Measurements from ENCODE around the gene SH3GL1. TPM values are rescaled to one million over a fixed set of nuclear protein-coding genes. Genes with fewer than 3 reads are reported as not detected.

The SH3GL1 gene
- total RNA-seq, 2 donors from 2014 or later, result 47.0 to 50.8 TPM

DNA sequence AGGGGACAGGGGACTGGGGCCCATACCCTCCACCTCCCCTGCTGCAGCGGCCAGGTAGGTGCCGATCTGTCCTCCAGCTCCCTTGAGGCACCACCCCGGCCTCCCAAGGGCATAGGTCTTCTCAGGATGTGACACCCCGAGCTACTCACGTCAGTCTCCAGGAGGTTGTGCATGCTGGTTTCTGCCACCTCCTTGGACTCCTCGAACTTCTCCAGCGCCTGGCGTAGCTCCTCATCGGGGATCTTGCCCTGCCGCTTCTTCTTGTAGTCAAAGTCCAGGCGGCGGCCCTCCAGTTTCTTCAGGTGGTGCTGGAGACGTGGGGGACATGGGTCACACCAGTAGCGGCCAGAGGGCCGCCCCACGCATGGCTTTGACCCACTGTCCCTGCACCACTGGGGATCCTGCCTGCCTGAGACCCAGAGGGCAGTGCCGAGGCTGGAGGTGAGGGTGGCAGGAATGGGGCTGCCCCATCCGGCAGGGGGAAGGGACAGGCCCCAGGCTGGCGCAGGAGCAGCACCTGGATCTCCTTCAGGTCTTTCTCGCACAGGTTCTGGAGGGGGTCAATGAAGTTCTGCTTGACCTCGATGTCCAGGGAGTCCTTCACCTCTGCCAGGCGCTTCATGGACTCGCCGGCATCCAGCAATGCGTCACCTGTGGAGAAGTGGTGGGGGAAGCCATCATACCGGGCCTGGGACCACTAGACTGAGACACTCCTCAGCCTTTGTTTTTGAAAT lies 36.6 kb downstream of the SH3GL1 start:
- H3K4me3 Mint-ChIP-seq, result no peak overlapping the region
- no peak overlapping the region for H3K27ac Mint-ChIP-seq
- no peaks in the 10 kb centered on the region for H3K9me3 Mint-ChIP-seq
- ATAC-seq (no peak), DNase-seq (ENCODE audit: low spot score) (no peak)
- H3K36me3 Mint-ChIP-seq, result no peaks in the 10 kb centered on the region
- peaks cover 4 to 15% of the 10 kb centered on the region in 2 donors for H3K4me1 Mint-ChIP-seq (ENCODE audit: low read depth in 2 of 2)
- H3K27me3 Mint-ChIP-seq, result no peaks in the 10 kb centered on the region

DNA sequence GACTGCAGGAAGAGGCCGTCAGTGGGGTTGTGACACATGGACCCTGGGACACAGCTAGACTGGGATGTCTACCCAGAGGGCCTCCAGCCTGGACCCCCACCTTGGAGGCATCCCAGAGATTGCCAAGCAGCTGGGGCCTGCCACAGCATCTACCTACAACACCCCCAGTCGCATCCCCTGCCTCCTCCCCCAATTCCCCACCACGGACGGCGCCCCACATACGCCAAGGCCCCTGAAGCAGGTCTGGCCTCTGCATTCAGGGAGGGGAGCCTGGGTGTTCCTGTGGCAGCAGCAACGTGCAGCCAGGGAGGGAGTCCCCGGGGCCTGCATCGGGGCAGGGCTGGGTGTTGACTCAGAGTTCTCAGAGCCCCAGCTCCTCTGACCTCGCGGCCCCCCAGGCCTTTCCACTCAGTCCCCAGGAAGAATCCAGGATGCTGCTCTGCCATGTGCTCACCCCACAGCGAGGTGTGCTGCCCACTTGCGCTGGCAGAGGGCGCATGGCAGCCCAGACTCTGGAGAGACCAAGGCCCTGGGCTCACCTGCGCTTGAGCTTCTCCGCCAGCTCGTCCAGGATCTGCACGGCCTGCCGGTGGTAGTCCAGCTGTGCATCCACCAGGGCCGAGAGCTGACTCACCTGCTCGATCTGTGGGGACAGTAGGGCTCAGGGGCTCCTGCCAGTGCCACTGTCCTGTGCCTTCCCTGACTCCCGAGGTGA lies 37.4 kb downstream of the SH3GL1 start:
- Mint-ChIP-seq H3K4me1 (ENCODE audit: low read depth in 2 of 2) (peaks cover 0 to 10% of the 10 kb centered on the region in 2 donors), H3K27ac (no peak overlapping the region), H3K36me3 (no peaks in the 10 kb centered on the region), H3K27me3 (no peaks in the 10 kb centered on the region), H3K9me3 (no peaks in the 10 kb centered on the region), H3K4me3 (no peak overlapping the region)
- DNase-seq (ENCODE audit: low spot score) (no peak), ATAC-seq (no peak)

GRCh38 chr19:4362101-4362828 lies 38.1 kb downstream of the SH3GL1 start:
- Mint-ChIP-seq H3K27me3 (no peaks in the 10 kb centered on the region), H3K4me3 (no peak overlapping the region), H3K9me3 (no peaks in the 10 kb centered on the region), H3K36me3 (no peaks in the 10 kb centered on the region), H3K27ac (no peak overlapping the region), H3K4me1 (ENCODE audit: low read depth in 2 of 2) (peaks cover 0 to 7% of the 10 kb centered on the region in 2 donors)
- DNase-seq (ENCODE audit: low spot score) (no peak), ATAC-seq (no peak)

- Mint-ChIP-seq H3K36me3 (no peaks in the 10 kb centered on the region), H3K27ac (no peak overlapping the region), H3K4me1 (ENCODE audit: low read depth in 2 of 2) (peaks cover 0 to 4% of the 10 kb centered on the region in 2 donors), H3K27me3 (no peaks in the 10 kb centered on the region), H3K4me3 (no peak overlapping the region), H3K9me3 (no peaks in the 10 kb centered on the region)
- DNase-seq (ENCODE audit: low spot score) (no peak), ATAC-seq (no peak)
These were observed 38.9 kb downstream of the SH3GL1 start for GRCh38 chr19:4361152-4362046.

GRCh38 chr19:4360641-4361151 lies 39.7 kb downstream of the SH3GL1 start:
- Mint-ChIP-seq H3K27ac (peak overlapping the region in 1 of 2 donors; percentile 61), H3K4me1 (ENCODE audit: low read depth in 2 of 2) (peaks cover 0 to 4% of the 10 kb centered on the region in 2 donors), H3K4me3 (no peak overlapping the region), H3K36me3 (no peaks in the 10 kb centered on the region), H3K27me3 (no peaks in the 10 kb centered on the region), H3K9me3 (no peaks in the 10 kb centered on the region)
- no peak for ATAC-seq
- no peak for DNase-seq (ENCODE audit: low spot score)

GRCh38 chr19:4360081-4360569 lies 40.2 kb downstream of the SH3GL1 start:
- H3K9me3 Mint-ChIP-seq, result no peaks in the 10 kb centered on the region
- H3K27me3 Mint-ChIP-seq, result no peaks in the 10 kb centered on the region
- H3K4me3 Mint-ChIP-seq, result no peak overlapping the region
- no peak for ATAC-seq
- DNase-seq (ENCODE audit: low spot score), result no peak
- peaks cover 0 to 4% of the 10 kb centered on the region in 2 donors for H3K4me1 Mint-ChIP-seq (ENCODE audit: low read depth in 2 of 2)
- H3K36me3 Mint-ChIP-seq, result no peaks in the 10 kb centered on the region
- H3K27ac Mint-ChIP-seq, result peak overlapping the region in 1 of 2 donors; percentile 61

- Mint-ChIP-seq H3K9me3 (no peaks in the 10 kb centered on the region), H3K4me1 (ENCODE audit: low read depth in 2 of 2) (peaks cover 0 to 4% of the 10 kb centered on the region in 2 donors), H3K4me3 (no peak overlapping the region), H3K36me3 (no peaks in the 10 kb centered on the region), H3K27ac (no peak overlapping the region), H3K27me3 (no peaks in the 10 kb centered on the region)
- DNase-seq (ENCODE audit: low spot score) (no peak), ATAC-seq (no peak)
These were observed 40.7 kb downstream of the SH3GL1 start for GRCh38 chr19:4359627-4360000.

- no peaks in the 10 kb centered on the region for H3K36me3 Mint-ChIP-seq
- no peak overlapping the region for H3K4me3 Mint-ChIP-seq
- DNase-seq (ENCODE audit: low spot score) (no peak), ATAC-seq (no peak)
- no peaks in the 10 kb centered on the region for H3K27me3 Mint-ChIP-seq
- peak overlapping the region in 1 of 2 donors; percentile 53 for H3K27ac Mint-ChIP-seq
- peaks cover 0 to 4% of the 10 kb centered on the region in 2 donors for H3K4me1 Mint-ChIP-seq (ENCODE audit: low read depth in 2 of 2)
- H3K9me3 Mint-ChIP-seq, result no peaks in the 10 kb centered on the region
These were observed 41.4 kb downstream of the SH3GL1 start for GRCh38 chr19:4358709-4359626.

DNA sequence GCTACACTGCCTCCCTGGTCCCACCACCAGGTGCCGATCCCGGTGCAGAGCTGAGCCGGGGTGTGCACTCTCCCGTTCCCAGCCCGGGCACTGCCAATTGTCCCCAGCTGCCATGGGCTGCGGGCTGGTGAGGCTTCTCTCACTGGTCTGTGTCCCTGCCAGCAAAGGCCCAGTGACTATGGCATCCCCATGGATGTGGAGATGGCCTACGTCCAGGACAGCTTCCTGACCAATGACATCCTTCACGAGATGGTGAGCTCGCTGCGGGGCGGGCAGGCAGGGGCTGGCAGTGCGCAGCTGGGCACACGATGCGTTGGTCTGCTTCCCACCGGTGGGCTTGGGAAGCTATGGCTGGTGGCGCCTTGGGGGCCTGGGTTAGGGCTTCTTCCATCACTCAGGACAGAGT lies 42.4 kb downstream of the SH3GL1 start:
- Mint-ChIP-seq H3K36me3 (no peaks in the 10 kb centered on the region), H3K9me3 (no peaks in the 10 kb centered on the region), H3K27ac (no peak overlapping the region), H3K4me3 (no peak overlapping the region), H3K4me1 (ENCODE audit: low read depth in 2 of 2) (peaks cover 0 to 4% of the 10 kb centered on the region in 2 donors), H3K27me3 (no peaks in the 10 kb centered on the region)
- DNase-seq (ENCODE audit: low spot score) (no peak), ATAC-seq (no peak)

- no peaks in the 10 kb centered on the region for H3K36me3 Mint-ChIP-seq
- H3K4me1 Mint-ChIP-seq (ENCODE audit: low read depth in 2 of 2), result peaks cover 0 to 6% of the 10 kb centered on the region in 2 donors
- no peaks in the 10 kb centered on the region for H3K27me3 Mint-ChIP-seq
- H3K27ac Mint-ChIP-seq, result no peak overlapping the region
- H3K4me3 Mint-ChIP-seq, result no peak overlapping the region
- DNase-seq (ENCODE audit: low spot score), result no peak
- H3K9me3 Mint-ChIP-seq, result no peaks in the 10 kb centered on the region
- no peak for ATAC-seq
These were observed 43.1 kb downstream of the SH3GL1 start for GRCh38 chr19:4357095-4357797.

DNA sequence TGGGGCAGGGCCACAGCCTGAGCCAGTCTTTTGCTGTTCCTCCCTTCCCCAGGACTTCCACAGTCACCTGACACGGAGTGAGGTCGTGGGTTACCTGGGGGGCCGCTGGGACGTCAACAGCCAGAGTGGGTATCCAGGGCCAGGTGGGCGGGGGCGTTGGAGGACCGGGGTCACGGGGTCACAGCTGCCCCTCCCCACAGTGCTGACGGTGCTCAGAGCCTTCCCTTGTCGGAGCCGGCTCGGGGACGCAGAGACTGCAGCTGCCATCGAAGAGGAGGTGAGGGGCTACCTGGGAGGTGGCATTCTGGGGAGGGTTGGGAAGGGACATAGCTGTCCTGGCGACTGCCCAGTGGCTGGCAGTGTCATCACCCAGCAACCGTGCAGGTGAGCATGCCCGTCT lies 45.5 kb downstream of the SH3GL1 start:
- Mint-ChIP-seq H3K4me1 (ENCODE audit: low read depth in 2 of 2) (peaks cover 10 to 11% of the 10 kb centered on the region in 2 donors), H3K9me3 (no peaks in the 10 kb centered on the region), H3K4me3 (no peak overlapping the region), H3K27ac (no peak overlapping the region), H3K36me3 (no peaks in the 10 kb centered on the region), H3K27me3 (no peaks in the 10 kb centered on the region)
- ATAC-seq (no peak), DNase-seq (ENCODE audit: low spot score) (no peak)

GRCh38 chr19:4354282-4354681 lies 46.1 kb downstream of the SH3GL1 start:
- Mint-ChIP-seq H3K4me3 (no peak overlapping the region), H3K4me1 (ENCODE audit: low read depth in 2 of 2) (peaks cover 13 to 15% of the 10 kb centered on the region in 2 donors), H3K36me3 (no peaks in the 10 kb centered on the region), H3K9me3 (no peaks in the 10 kb centered on the region), H3K27me3 (no peaks in the 10 kb centered on the region), H3K27ac (no peak overlapping the region)
- no peak for ATAC-seq
- DNase-seq (ENCODE audit: low spot score), result no peak

Data from natural killer cell treated with Interleukin-12 subunit alpha and Interleukin-12 subunit beta and Interleukin-15 and Interleukin-18, amount 100 ng/mL, for 72 hours (primary cell).